ENCODE results near the gene SMCO3.

- no peak for TF ChIP-seq EZH2phosphoT487 (IDR thresholded peaks at IDR 0.05; ENCODE audit: borderline replicate concordance, low read length)
- TF ChIP-seq CTCF (conservative IDR thresholded peaks at IDR 0.05; ENCODE audit: low read depth, low read length), result no peak
These were observed 44.5 kb downstream of the SMCO3 start for GRCh38 chr12:14769466-14769968.
